Large intestine (tissue), 3 donors: ENCODE results near the gene CORO7. TPM values are rescaled to one million over a fixed set of nuclear protein-coding genes. Genes with fewer than 3 reads are reported as not detected.
A peak's percentile ranks its signal among the peaks of the same experiment; 100 is the strongest.
"Not testable (repeated sequence)": the region's sequence is repeated elsewhere in the genome, so short reads cannot be mapped to it uniquely, and the experiment has no call there.

Source experiments
- DNase-seq, 2 donors: peaks; one replicate each; pipeline versions ENCODE4 v3.0.0 to v3.0.0-alpha.2; 2013
- H3K27ac ChIP-seq: one replicate; pipeline ENCODE4 v1.5.1; 2013; ENCODE audit warnings: low read length
- H3K27me3 ChIP-seq: 2 replicates; pipeline ENCODE4 v1.6.1; 2013; ENCODE audit warnings: low read length; ENCODE audit not compliant: control insufficient read depth, insufficient read depth
- H3K36me3 ChIP-seq: 2 replicates; pipeline ENCODE4 v1.6.1; 2013; ENCODE audit warnings: low read length; ENCODE audit not compliant: control insufficient read depth, insufficient read depth
- H3K4me1 ChIP-seq: one replicate; pipeline ENCODE4 v1.6.1; 2013; ENCODE audit warnings: low read length; ENCODE audit not compliant: control insufficient read depth, insufficient read depth
- H3K4me3 ChIP-seq: one replicate; pipeline ENCODE4 v1.5.1; 2013; ENCODE audit warnings: low read length
- H3K9me3 ChIP-seq: one replicate; pipeline ENCODE4 v1.6.1; 2013; ENCODE audit warnings: mild to moderate bottlenecking, low read depth, low read length, moderate library complexity; ENCODE audit not compliant: control insufficient read depth
- WGBS: methylation state at CpG from one replicate; pipeline ENCODE4 v1.1.5; 2013; ENCODE audit warnings: low lambda C conversion rate; ENCODE audit not compliant: insufficient coverage; 5-methylcytosine and 5-hydroxymethylcytosine counted together
- polyA plus RNA-seq: library from polyadenylated mRNA; unstranded; fragments of 120-200 nt; gene quantifications from one replicate; pipeline ENCODE4 v1.2.1, GENCODE V29; 2013

CORO7 gene
- polyA plus RNA-seq, 1 donor, result 41.4 TPM

DNA sequence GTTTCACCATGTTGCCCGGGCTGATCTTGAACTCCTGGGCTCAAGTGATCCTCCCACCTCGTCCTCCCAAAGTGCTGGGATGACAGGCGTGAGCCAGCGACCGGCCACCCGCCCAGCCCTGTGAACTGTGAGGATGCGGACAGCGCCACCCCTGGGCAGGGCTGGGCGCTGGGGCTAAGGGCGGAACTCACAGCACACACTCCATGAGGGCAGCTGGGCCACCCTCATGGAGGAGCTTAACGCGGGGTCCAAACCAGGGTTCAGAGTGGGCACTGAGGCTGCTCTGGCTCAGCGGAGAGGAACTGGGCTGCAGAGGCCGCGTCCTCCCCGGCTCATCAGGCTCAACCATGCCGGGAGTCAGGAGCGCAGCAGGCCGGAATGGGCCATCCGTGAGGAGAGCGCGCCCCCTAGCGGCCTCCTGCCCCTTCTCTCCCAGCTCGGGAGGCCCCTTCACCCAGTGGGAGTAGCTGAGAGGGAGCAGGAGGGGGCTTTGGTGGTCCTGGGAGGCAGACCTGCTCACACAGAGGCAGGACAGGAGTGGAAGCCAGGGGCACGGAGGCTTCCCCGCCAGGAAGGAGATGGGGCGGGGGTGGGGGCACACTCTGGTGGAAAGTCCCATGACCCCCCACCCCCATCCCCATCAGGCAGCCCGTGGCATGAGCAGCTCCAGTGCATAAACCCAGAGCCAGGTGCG, 13.8 kb downstream of the CORO7 start:
- DNase-seq, result peak; percentile 66 to 70
- peaks cover 2% of the 10 kb centered on the region for H3K4me1 ChIP-seq
- peaks cover 46% of the 10 kb centered on the region for H3K36me3 ChIP-seq
- no peaks in the 10 kb centered on the region for H3K27me3 ChIP-seq
- WGBS, result no CpG with 5 or more reads among the region's 29 CpGs
- H3K9me3 ChIP-seq, result no peaks in the 10 kb centered on the region
- H3K4me3 ChIP-seq, result peak overlapping the region; percentile 18
- no peak overlapping the region for H3K27ac ChIP-seq

DNA sequence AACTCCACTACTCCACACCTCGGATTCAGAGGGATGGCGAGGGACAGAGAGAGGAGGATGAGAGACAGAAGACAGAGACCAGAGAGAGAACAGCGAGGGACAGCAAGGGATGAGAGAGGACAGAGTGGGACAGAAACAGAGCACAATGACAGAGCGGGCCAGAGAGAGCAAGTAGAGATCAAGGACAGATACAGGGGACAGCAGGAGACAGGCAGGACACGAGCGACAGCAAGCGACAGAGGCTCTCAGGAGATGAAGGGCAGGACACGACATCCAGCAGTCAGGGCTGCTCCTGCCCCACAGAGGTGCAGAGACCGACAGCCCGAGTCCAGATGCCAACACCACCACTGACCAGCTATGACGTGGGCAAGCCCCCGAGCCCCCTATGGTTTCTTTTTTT, 14.9 kb downstream of the CORO7 start:
- 100% methylated on average over 2 of the region's 12 CpGs for WGBS
- no peak for DNase-seq
- H3K36me3 ChIP-seq, result peaks cover 41% of the 10 kb centered on the region
- H3K27me3 ChIP-seq, result no peaks in the 10 kb centered on the region
- H3K27ac ChIP-seq, result no peak overlapping the region
- no peak overlapping the region for H3K4me3 ChIP-seq
- no peaks in the 10 kb centered on the region for H3K9me3 ChIP-seq
- peaks cover 2% of the 10 kb centered on the region for H3K4me1 ChIP-seq

DNA sequence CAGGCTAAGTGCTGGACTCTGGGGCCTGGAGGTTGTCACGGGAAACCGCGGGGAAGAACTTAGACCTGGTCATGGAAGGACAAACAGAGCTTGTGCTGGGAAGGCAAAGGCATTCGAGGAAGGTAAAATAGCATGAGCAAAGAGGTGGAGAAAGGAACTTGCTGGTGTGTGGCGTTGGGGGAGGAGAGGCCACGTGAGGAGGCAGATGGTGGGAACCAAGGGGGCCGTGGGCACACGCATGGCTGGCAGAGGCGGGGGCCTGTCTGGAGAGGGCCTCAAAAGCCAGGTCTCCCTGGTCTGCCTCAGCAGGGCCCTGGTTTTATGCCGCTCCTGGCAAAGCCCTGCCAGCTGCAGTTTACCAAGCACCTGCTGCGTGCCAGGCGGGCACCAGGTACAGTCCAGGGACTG, 15.3 kb downstream of the CORO7 start:
- 70% methylated on average over 2 of the region's 12 CpGs for WGBS
- Histone ChIP-seq H3K27me3 (no peaks in the 10 kb centered on the region), H3K4me1 (peaks cover 2% of the 10 kb centered on the region), H3K4me3 (no peak overlapping the region), H3K27ac (no peak overlapping the region), H3K9me3 (no peaks in the 10 kb centered on the region), H3K36me3 (peaks cover 41% of the 10 kb centered on the region)
- DNase-seq, result no peak

DNA sequence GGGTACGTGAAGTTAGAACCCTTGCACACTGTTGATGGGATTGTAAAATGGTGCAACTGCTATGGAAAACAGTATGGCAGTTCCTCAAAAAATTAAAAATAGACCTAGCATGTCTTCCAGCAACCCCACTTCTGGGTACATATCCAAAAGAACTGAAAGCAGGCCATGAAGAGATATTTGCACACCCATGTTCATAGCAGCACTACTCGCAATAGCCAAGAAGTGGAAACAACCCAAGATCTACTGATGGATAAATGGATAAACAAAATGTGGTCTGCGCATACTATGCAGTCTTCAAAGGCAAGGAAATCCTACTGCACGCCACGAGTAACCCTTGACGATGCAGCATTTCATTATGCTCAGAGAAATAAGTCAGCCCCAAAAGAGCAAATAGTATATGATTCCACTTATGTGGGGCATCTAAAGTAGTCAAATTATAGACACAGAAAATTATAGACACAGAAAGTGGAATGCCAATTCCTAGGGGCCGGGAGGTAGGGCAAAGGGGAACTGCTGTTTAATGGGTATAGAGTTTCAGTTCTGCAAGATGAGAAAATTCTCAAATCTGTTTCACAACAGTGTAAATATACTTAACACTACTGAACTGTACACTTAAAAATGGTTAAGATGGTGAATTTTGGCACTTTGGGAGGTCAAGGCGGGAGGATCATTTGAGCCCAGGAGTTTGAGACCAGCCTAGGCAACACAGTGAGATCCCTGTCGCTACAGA, 17.2 kb downstream of the CORO7 start:
- no peaks in the 10 kb centered on the region for H3K9me3 ChIP-seq
- H3K4me3 ChIP-seq, result no peak overlapping the region
- H3K36me3 ChIP-seq, result peaks cover 38% of the 10 kb centered on the region
- peaks cover 2% of the 10 kb centered on the region for H3K4me1 ChIP-seq
- no peak for DNase-seq
- H3K27me3 ChIP-seq, result no peaks in the 10 kb centered on the region
- 83% methylated on average over 1 of the region's 9 CpGs for WGBS
- H3K27ac ChIP-seq, result no peak overlapping the region

DNA sequence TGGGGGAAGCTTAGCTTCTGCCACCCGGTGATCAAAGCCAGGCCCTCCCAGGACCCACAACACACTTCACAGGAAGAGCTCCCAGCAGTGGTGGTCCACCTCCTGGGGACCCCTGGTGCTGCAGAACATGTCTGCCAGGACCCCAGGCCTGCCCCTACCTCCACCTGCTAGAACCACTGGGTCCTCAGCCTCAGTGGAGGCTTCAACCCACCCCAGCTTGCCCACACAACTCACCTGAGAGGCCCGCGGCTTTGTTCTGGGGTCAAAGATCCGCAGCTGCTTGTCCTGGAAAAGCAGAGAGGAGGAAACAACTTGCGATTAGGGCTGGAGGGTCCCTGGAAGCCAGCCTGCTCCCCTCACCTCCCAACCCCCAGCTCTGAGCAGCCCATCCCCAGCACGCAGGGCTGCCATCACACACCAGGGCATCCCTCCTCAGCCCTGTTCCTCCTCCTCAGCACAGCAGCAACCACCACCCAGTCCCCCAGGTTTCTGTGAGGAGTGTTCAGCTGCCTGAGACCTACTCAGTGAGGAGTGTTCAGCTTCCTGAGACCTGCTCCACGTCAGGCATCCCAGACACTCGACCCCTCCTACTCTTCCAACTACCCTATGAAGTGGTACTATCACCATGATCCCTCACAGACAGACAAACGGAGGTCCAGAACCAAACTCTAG, 21.2 kb downstream of the CORO7 start:
- Histone ChIP-seq H3K27me3 (no peaks in the 10 kb centered on the region), H3K4me1 (peaks cover 16% of the 10 kb centered on the region), H3K9me3 (peaks cover 3% of the 10 kb centered on the region), H3K36me3 (peaks cover 34% of the 10 kb centered on the region), H3K4me3 (no peak overlapping the region), H3K27ac (no peak overlapping the region)
- no peak for DNase-seq
- WGBS, result no CpG with 5 or more reads among the region's 9 CpGs

DNA sequence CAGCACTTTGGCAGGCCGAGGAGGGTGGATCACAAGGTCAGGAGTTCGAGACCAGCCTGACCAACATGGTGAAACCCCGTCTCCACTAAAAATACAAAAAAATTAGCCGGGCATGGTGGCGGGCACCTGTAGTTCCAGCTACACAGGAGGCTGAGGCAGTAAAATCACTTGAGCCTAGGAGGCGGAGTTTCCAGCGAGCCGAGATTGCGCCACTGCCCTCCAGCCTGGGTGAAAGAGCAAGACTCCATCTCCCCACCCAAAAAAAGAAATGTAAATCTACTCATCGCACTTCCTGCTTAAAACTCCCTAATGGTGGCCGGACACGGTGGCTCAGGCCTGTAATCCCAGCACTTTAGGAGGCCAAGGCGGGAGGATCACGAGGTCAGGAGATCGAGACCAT, 22.5 kb downstream of the CORO7 start:
- H3K4me1 ChIP-seq, result peaks cover 16% of the 10 kb centered on the region
- not testable (repeated sequence) for H3K4me3 ChIP-seq, H3K9me3 ChIP-seq, DNase-seq, H3K27ac ChIP-seq, H3K27me3 ChIP-seq
- H3K36me3 ChIP-seq, result peaks cover 38% of the 10 kb centered on the region
- no CpG with 5 or more reads among the region's 15 CpGs for WGBS

DNA sequence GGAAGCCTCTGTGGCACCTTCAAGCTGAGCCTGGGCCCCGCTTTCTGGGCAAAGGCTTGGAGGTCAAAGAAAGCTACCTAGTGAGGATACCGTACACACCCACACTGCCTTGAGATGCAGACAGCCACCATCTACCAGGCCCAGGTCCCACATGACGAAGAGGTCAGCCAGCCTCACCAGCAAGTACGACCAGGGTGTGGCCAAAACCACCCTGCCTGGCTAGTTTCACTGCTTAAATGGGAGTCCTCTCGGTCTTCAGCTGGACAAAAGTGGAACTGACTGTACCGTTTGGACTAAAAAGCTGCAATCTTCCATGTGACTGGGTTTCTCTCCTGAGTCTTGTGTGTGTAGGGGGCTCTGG, 23.2 kb downstream of the CORO7 start:
- Histone ChIP-seq H3K9me3 (peaks cover 3% of the 10 kb centered on the region), H3K27me3 (no peaks in the 10 kb centered on the region), H3K4me3 (no peak overlapping the region), H3K27ac (peak overlapping the region; percentile 62), H3K36me3 (peaks cover 44% of the 10 kb centered on the region), H3K4me1 (peaks cover 16% of the 10 kb centered on the region)
- DNase-seq, result peak in 1 of 2 donors; percentile 29
- no CpG with 5 or more reads among the region's 6 CpGs for WGBS

DNA sequence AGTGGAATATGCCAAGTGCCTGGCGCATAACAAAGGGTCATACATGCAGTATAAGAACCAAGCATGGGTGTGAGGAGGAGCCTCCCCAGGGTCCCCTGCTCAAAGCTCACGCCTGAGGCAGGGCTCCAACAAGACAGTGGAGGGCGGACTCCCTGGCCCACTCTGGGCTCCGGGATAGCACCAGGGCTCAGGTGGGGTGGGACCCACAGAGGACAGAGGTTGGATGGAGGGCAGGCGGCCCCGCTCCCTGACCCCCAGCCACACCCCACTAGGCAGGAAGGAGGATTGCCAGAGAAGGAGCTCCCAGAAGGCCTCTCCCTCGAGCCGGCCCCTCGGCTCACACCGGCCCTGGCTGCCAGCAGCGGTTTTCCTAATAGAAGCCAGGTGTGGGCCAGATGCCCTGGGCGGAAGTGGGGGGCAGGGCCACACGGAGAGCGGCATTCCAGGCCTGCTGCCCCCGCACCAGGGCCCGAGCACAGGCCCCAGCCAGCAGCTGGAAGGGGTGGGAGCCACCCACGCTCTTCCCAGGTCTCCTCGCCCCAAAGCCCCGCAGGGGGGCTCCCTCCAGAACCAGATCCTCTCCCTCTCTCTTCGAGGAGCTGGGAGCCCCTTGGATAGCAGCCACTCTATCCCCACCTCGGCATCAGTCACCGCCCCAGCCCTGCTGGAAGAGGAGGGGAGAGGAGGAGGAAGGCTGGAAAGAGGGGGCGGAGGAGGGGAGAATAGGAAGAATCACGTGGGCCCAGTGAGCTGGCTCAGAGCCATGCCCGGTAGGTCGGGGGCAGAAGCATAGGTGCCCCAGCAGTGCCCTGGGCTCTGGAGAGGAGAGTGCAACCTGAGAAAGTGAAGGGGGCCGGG, 23.8 kb downstream of the CORO7 start:
- WGBS, result no CpG with 5 or more reads among the region's 27 CpGs
- peak in 1 of 2 donors; percentile 58 for DNase-seq
- peak overlapping the region; percentile 62 for H3K27ac ChIP-seq

DNA sequence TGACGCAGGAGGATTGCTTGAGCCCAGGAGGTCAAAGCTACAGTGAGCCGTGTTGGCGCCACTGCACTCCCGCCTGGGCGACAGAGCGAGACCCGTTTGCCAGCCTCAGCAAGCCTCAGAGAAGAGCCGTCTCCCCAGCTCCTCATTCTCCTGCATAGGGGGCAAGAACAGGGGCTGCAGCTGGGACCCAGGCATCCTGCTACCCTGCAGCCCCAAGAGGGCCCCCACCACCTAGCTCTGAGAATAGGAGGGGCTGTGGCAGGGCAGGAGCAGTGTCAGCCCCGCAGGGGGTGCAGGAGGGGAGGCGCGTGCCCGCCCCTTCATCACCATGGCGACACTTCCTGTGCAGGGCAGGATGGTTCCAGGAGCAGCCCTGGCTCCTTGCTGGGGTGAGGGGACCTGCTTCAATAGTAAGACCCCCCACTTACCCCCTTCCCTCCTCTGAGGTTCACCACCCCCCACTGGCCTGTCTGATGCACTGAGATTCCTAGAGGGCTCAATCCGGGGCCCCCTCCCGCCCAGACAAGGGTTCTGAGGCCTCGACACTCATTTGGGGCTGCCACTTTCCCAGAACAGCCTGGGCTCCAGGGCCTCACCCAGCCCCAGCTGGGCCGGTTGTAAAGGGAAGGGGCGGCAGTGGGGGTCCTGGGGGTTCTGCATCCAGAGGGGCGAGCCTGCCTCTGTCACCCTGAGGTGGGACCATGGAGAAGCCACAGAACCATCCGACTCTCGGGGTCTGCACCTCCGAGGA, 24.6 kb downstream of the CORO7 start:
- DNase-seq, result no peak

More for the DNA sequence above, 23.8 kb downstream of the CORO7 start:
- Histone ChIP-seq H3K4me3 (no peak overlapping the region), H3K4me1 (peaks cover 16% of the 10 kb centered on the region), H3K27me3 (no peaks in the 10 kb centered on the region), H3K9me3 (peaks cover 3% of the 10 kb centered on the region), H3K36me3 (peaks cover 48% of the 10 kb centered on the region)

More for the DNA sequence above, 24.6 kb downstream of the CORO7 start:
- peaks cover 53% of the 10 kb centered on the region for H3K36me3 ChIP-seq
- peaks cover 3% of the 10 kb centered on the region for H3K9me3 ChIP-seq
- peak overlapping the region; percentile 62 for H3K27ac ChIP-seq
- no CpG with 5 or more reads among the region's 22 CpGs for WGBS
- peaks cover 16% of the 10 kb centered on the region for H3K4me1 ChIP-seq
- no peaks in the 10 kb centered on the region for H3K27me3 ChIP-seq
- H3K4me3 ChIP-seq, result no peak overlapping the region
